OCI-LY3 (cell line): ENCODE data around the gene TOX3.

ENCODE experiments used
- H2AFZ ChIP-seq: fragments of 200-600, 300-600 bp; shearing (Covaris generic); 2 replicates; pipeline ENCODE4 v1.6.0; 2014; ENCODE audit warnings: antibody characterized with exemption, low read depth, low read length
- H3K27ac ChIP-seq: fragments of 200-600, 300-600 bp; sonication (generic); 2 replicates; pipeline ENCODE4 v1.5.1; 2014; ENCODE audit warnings: mild to moderate bottlenecking, low read length, moderate library complexity, mixed read lengths
- H3K27me3 ChIP-seq: fragments of 200-600, 300-600 bp; sonication (generic); 2 replicates; pipeline ENCODE4 v1.6.1; 2014; ENCODE audit warnings: low read depth, low read length, mixed read lengths
- H3K36me3 ChIP-seq: fragments of 200-600, 300-600 bp; sonication (generic); replicated peaks from 2 replicates; pipeline ENCODE3; 2014; ENCODE audit warnings: low read depth, low read length, mixed read lengths
- H3K4me1 ChIP-seq: fragments of 300-600, 200-600 bp; sonication (generic); 2 replicates; pipeline ENCODE4 v1.6.1; 2014; ENCODE audit warnings: low read length, mixed read lengths
- H3K4me2 ChIP-seq: fragments of 200-600, 300-600 bp; sonication (generic); 2 replicates; pipeline ENCODE4 v1.6.1; 2014; ENCODE audit warnings: low read length, mixed read lengths
- H3K4me3 ChIP-seq: fragments of 300-600, 200-600 bp; sonication (generic); 2 replicates; pipeline ENCODE4 v1.5.1; 2014; ENCODE audit warnings: antibody characterized with exemption, mild to moderate bottlenecking, low read length, moderate library complexity
- H3K79me2 ChIP-seq: fragments of 300-600, 200-600 bp; shearing (Covaris generic); 2 replicates; pipeline ENCODE4 v1.6.1; 2014; ENCODE audit warnings: mild to moderate bottlenecking, low read length, mixed read lengths
- H3K9ac ChIP-seq: fragments of 300-600, 200-600 bp; shearing (Covaris generic); 2 replicates; pipeline ENCODE4 v1.6.0; 2014; ENCODE audit warnings: mild to moderate bottlenecking, low read length, moderate library complexity
- H3K9me3 ChIP-seq: fragments of 200-600, 300-600 bp; shearing (Covaris generic); 2 replicates; pipeline ENCODE4 v1.6.1; 2014; ENCODE audit warnings: low read length, mixed read lengths; ENCODE audit not compliant: insufficient read depth
- H4K20me1 ChIP-seq: fragments of 200-600, 300-600 bp; sonication (generic); 2 replicates; pipeline ENCODE4 v1.6.1; 2016; ENCODE audit warnings: low read length, mixed read lengths; ENCODE audit not compliant: insufficient read depth
- CTCF ChIP-seq: fragments of 200-600, 300-600 bp; sonication (generic); IDR thresholded peaks from 2 replicates; pipeline ENCODE4 v1.5.1; 2014; ENCODE audit warnings: antibody characterized with exemption, low read length, low read depth
- EZH2phosphoT487 ChIP-seq: fragments of 200-600 bp; shearing (Covaris generic); IDR thresholded peaks from 2 replicates; pipeline ENCODE4 v1.6.1; 2018; ENCODE audit warnings: antibody characterized with exemption, mixed run types, low read depth

Gene TOX3

GRCh38 chr16:52398491-52398960 is 148.4 kb downstream of the TOX3 start:
- H4K20me1 ChIP-seq: no peaks in the 10 kb centered on the region
- no peaks in the 10 kb centered on the region for H3K27me3 ChIP-seq
- H3K4me3 ChIP-seq: no peak overlapping the region
- no peak overlapping the region for H3K4me2 ChIP-seq
- no peaks in the 10 kb centered on the region for H3K36me3 ChIP-seq
- H3K79me2 ChIP-seq: no peaks in the 10 kb centered on the region
- H3K9ac ChIP-seq: no peak overlapping the region
- TF ChIP-seq CTCF (no peak), EZH2phosphoT487 (no peak)
- H3K9me3 ChIP-seq: no peaks in the 10 kb centered on the region
- H2AFZ ChIP-seq: no peak overlapping the region
- no peaks in the 10 kb centered on the region for H3K4me1 ChIP-seq
- no peak overlapping the region for H3K27ac ChIP-seq

- Histone ChIP-seq H3K4me2 (no peak overlapping the region), H3K9ac (no peak overlapping the region), H3K4me3 (no peak overlapping the region), H3K27ac (no peak overlapping the region), H3K36me3 (no peaks in the 10 kb centered on the region), H3K79me2 (no peaks in the 10 kb centered on the region), H3K4me1 (no peaks in the 10 kb centered on the region), H4K20me1 (no peaks in the 10 kb centered on the region), H2AFZ (no peak overlapping the region), H3K9me3 (no peaks in the 10 kb centered on the region), H3K27me3 (no peaks in the 10 kb centered on the region)
- TF ChIP-seq CTCF: no peak
Observed at GRCh38 chr16:52398021-52398420, 148.9 kb downstream of the TOX3 start.

- Histone ChIP-seq H3K27me3 (no peaks in the 10 kb centered on the region), H3K4me2 (no peak overlapping the region)
- TF ChIP-seq CTCF: no peak
- no peak for TF ChIP-seq EZH2phosphoT487
Observed at GRCh38 chr16:52393448-52393847, 153.5 kb downstream of the TOX3 start.

GRCh38 chr16:52389045-52389444 is 157.9 kb downstream of the TOX3 start:
- Histone ChIP-seq H3K36me3 (no peaks in the 10 kb centered on the region), H3K4me3 (no peak overlapping the region), H3K4me2 (no peak overlapping the region), H3K9me3 (no peaks in the 10 kb centered on the region), H2AFZ (no peak overlapping the region), H3K4me1 (no peaks in the 10 kb centered on the region), H3K9ac (no peak overlapping the region), H3K27ac (no peak overlapping the region), H3K27me3 (no peaks in the 10 kb centered on the region), H4K20me1 (no peaks in the 10 kb centered on the region), H3K79me2 (no peaks in the 10 kb centered on the region)
- TF ChIP-seq EZH2phosphoT487 (no peak), CTCF (no peak)

More at GRCh38 chr16:52393448-52393847, 153.5 kb downstream of the TOX3 start:
- H3K9ac ChIP-seq: no peak overlapping the region
- H3K36me3 ChIP-seq: no peaks in the 10 kb centered on the region
- H3K27ac ChIP-seq: no peak overlapping the region
- H3K4me3 ChIP-seq: no peak overlapping the region
- no peaks in the 10 kb centered on the region for H3K9me3 ChIP-seq
- no peak overlapping the region for H2AFZ ChIP-seq
- no peaks in the 10 kb centered on the region for H3K4me1 ChIP-seq
- H3K79me2 ChIP-seq: no peaks in the 10 kb centered on the region
- no peaks in the 10 kb centered on the region for H4K20me1 ChIP-seq
